Chondrocyte (in vitro differentiated cells): ENCODE measurements around the gene FKBP5. TPM values are rescaled to one million over a fixed set of nuclear protein-coding genes. Genes with fewer than 3 reads are reported as not detected.

Experiments used
- DNase-seq: peaks from one replicate; pipeline ENCODE4 v3.0.0; 2021; ENCODE audit warnings: mixed read lengths, low spot score
- H3K27ac Mint-ChIP-seq: one replicate; pipeline ENCODE4 v1.8.0; 2021; ENCODE audit warnings: mild to moderate bottlenecking, moderate library complexity, mixed read lengths; ENCODE audit not compliant: unreplicated experiment
- H3K27me3 Mint-ChIP-seq: 2 replicates; pipeline ENCODE4 v1.8.0; 2021; ENCODE audit warnings: low read depth, mixed read lengths
- H3K36me3 Mint-ChIP-seq: 2 replicates; pipeline ENCODE4 v1.8.0; 2021; ENCODE audit warnings: low read depth, mixed read lengths
- H3K4me1 Mint-ChIP-seq: 2 replicates; pipeline ENCODE4 v1.8.0; 2021; ENCODE audit warnings: low read depth, mild to moderate bottlenecking, mixed read lengths
- H3K4me3 Mint-ChIP-seq: one replicate; pipeline ENCODE4 v1.8.0; 2021; ENCODE audit warnings: mild to moderate bottlenecking, moderate library complexity, mixed read lengths; ENCODE audit not compliant: unreplicated experiment
- H3K9me3 Mint-ChIP-seq: 2 replicates; pipeline ENCODE4 v1.8.0; 2021; ENCODE audit warnings: low read depth, mixed read lengths
- CTCF ChIP-seq: fragments of 200-600 bp; sonication (generic); IDR thresholded peaks from 2 replicates; pipeline ENCODE4 v1.5.0; 2021; ENCODE audit warnings: antibody characterized with exemption, mild to moderate bottlenecking, moderate library complexity
- total RNA-seq: library from RNA; stranded (reverse); gene quantifications from 3 replicates; pipeline ENCODE4 v1.2.1, GENCODE V29; 2021

FKBP5 gene
- total RNA-seq, 1 donor from 2014 or later = 143 TPM

DNA sequence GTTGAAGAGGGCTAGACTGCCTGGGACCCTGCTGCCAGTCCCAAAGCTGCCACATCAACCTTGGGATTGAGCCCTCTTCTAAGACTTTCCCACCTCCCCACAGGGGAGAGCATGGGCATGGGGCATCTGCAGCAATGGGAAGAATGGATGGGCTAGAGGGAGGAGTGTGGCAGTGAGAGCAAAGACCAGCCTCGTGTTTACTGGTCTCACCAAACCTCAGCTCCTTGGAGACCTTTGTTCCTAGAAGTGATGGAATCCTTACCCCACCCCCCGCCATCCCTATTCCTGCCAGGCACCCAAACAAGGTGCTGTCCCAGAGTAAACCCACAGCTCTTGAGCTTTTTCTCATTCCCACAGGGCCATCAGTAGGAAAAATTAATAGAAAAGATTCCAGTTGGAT lies 28.1 kb upstream of the FKBP5 start:
- Mint-ChIP-seq H3K4me3 (no peak overlapping the region), H3K27ac (no peak overlapping the region), H3K9me3 (no peaks in the 10 kb centered on the region), H3K4me1 (peaks cover 44% of the 10 kb centered on the region), H3K36me3 (no peaks in the 10 kb centered on the region), H3K27me3 (no peaks in the 10 kb centered on the region)
- DNase-seq = no peak
- no peak for TF ChIP-seq CTCF

DNA sequence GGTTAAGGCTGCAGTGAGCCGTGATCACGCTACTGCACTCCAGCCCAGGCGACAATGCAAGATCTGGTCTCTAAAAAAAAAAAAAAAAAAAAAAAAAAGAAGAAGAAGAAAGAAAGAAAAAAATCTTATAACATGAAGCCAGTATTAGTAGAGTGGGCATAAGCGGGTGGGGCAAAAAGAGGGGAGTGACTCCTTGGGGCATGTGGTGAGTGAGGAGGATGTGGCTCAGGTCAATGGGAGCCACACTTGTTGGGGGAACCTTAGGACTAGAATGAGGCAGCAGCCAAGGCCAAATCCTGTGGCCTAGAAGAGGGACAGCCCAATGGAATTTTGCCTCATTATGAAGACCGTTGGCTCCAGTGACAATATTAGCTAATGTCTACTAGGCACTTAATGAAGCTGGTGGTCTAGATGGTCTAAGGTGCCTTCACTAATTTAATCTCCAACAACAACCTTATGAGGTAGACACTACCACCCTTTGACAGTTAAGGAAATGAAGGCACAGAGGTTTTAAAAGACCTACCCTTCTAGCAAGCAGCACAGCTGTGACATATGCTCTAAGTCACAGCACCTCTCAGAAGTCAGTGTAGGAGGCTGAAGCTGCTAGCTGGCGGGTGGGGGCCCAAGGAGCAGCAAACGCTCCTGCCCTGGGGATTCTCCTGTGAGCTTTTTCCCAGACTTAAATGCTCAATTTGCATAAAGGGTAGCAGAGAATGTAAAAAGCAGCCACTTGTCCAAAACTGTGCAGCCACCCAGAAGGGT lies 24.5 kb upstream of the FKBP5 start:
- DNase-seq = no peak
- TF ChIP-seq CTCF = no peak
- Mint-ChIP-seq H3K27ac (no peak overlapping the region), H3K36me3 (no peaks in the 10 kb centered on the region), H3K9me3 (peaks cover 3% of the 10 kb centered on the region), H3K27me3 (no peaks in the 10 kb centered on the region), H3K4me3 (no peak overlapping the region), H3K4me1 (peaks cover 26% of the 10 kb centered on the region)

GRCh38 chr6:35711731-35712130 lies 23.0 kb upstream of the FKBP5 start:
- H3K9me3 Mint-ChIP-seq = peaks cover 3% of the 10 kb centered on the region
- no peak for DNase-seq
- peaks cover 15% of the 10 kb centered on the region for H3K4me1 Mint-ChIP-seq
- H3K4me3 Mint-ChIP-seq = no peak overlapping the region
- no peaks in the 10 kb centered on the region for H3K27me3 Mint-ChIP-seq
- no peak for TF ChIP-seq CTCF
- no peak overlapping the region for H3K27ac Mint-ChIP-seq
- no peaks in the 10 kb centered on the region for H3K36me3 Mint-ChIP-seq

- H3K4me1 Mint-ChIP-seq = peaks cover 15% of the 10 kb centered on the region
- TF ChIP-seq CTCF = no peak
- no peaks in the 10 kb centered on the region for H3K27me3 Mint-ChIP-seq
- no peak overlapping the region for H3K4me3 Mint-ChIP-seq
- no peaks in the 10 kb centered on the region for H3K36me3 Mint-ChIP-seq
- H3K9me3 Mint-ChIP-seq = peaks cover 3% of the 10 kb centered on the region
- no peak for DNase-seq
- peak overlapping the region; percentile 19 for H3K27ac Mint-ChIP-seq
Observed at GRCh38 chr6:35710241-35710847, 21.6 kb upstream of the FKBP5 start.

- Mint-ChIP-seq H3K9me3 (peaks cover 8% of the 10 kb centered on the region), H3K4me3 (no peak overlapping the region), H3K36me3 (no peaks in the 10 kb centered on the region), H3K27me3 (no peaks in the 10 kb centered on the region), H3K4me1 (peaks cover 15% of the 10 kb centered on the region), H3K27ac (no peak overlapping the region)
- no peak for DNase-seq
- no peak for TF ChIP-seq CTCF
Observed at GRCh38 chr6:35708585-35708984, 19.9 kb upstream of the FKBP5 start.
